ENCODE results near the gene CCL26. TPM values are rescaled to one million over a fixed set of nuclear protein-coding genes. Genes with fewer than 3 reads are reported as not detected.
A peak's percentile ranks its signal among the peaks of the same experiment; 100 is the strongest.

Gene CCL26
- total and polyA plus RNA-seq, 2 of the 13 experiments (the other 11 are each of a cell fraction or from before 2014, with no cell fraction given): 0.16 TPM; not detected in 1

GRCh38 chr7:75820688-75821087, 48.7 kb upstream of the CCL26 start:
- 13% methylated on average over 1 of the region's 1 CpG for WGBS (ENCODE audit: low lambda C conversion rate)
- H3K9ac ChIP-seq (ENCODE audit: insufficient read depth, low read depth, low read length): no peak overlapping the region
- no peaks in the 10 kb centered on the region for H3K79me2 ChIP-seq (ENCODE audit: insufficient read depth, low read length)
- FAIRE-seq (no peak), DNase-seq (ENCODE audit: low spot score) (no peak), ATAC-seq (no peak)
- ChIA-PET POLR2A (no interaction called here), CTCF (ENCODE audit: low intra/inter-chr PET ratio, low total read pairs) (no interaction called here)
- no peak overlapping the region for H3K4me2 ChIP-seq (ENCODE audit: low read depth, low read length)
- no peaks in the 10 kb centered on the region for H4K20me1 ChIP-seq (ENCODE audit: insufficient read depth, low read length)
- H3K4me1 ChIP-seq (ENCODE audit: insufficient read depth, low read length): peaks cover 18% of the 10 kb centered on the region
- TF ChIP-seq PLSCR1 (CRISPR knock-in tag; IDR thresholded peaks at IDR 0.05; ENCODE audit: borderline replicate concordance): no peak
- 0 out of 2 replicates have a peak, but pooled peaks have one; percentile 11 for TF ChIP-seq FOXA1 (IDR thresholded peaks at IDR 0.05)
- no peak for TF ChIP-seq FOXA1 (CRISPR knock-in tag; IDR thresholded peaks at IDR 0.05)
- H3K27me3 ChIP-seq (ENCODE audit: control insufficient read depth in 1 of 2, insufficient read depth in 2 of 2, low read length in 2 of 2): peaks cover 1 to 9% of the 10 kb centered on the region in 2 experiments; a peak in 2 of 5 replicates
- no peak overlapping the region for H2AFZ ChIP-seq (ENCODE audit: low read length)
- no TSS peak for BruUV-seq (replicated peaks)
- in situ Hi-C loops (cut with HindIII; ENCODE audit: extremely low pct_ligation_motif_present, low pct_unique_long_range_greater_than_20kb): no loop called here
- H3K27ac ChIP-seq (ENCODE audit: extremely low read length, insufficient read depth, low read length): no peak overlapping the region
- H3K9me3 ChIP-seq (ENCODE audit: low read length): no peaks in the 10 kb centered on the region
- no peak overlapping the region for H3K4me3 ChIP-seq (replicated peaks in 1 of 3; ENCODE audit: insufficient read depth in 1 of 3, low read depth in 2 of 3, low read length in 3 of 3)
- intact Hi-C loops (cut with micrococcal nuclease; ENCODE audit: unreplicated experiment): no loop called here
- H3K36me3 ChIP-seq (replicated peaks in 1 of 2; ENCODE audit: control insufficient read depth in 1 of 2, insufficient read depth in 2 of 2, low read length in 2 of 2): no peaks in the 10 kb centered on the region

GRCh38 chr7:75819711-75820110, 47.7 kb upstream of the CCL26 start:
- intact Hi-C loops (cut with micrococcal nuclease; ENCODE audit: unreplicated experiment) (no loop called here), in situ Hi-C loops (cut with HindIII; ENCODE audit: extremely low pct_ligation_motif_present, low pct_unique_long_range_greater_than_20kb) (no loop called here)
- Histone ChIP-seq H3K9ac (ENCODE audit: insufficient read depth, low read depth, low read length) (no peak overlapping the region), H3K4me1 (ENCODE audit: insufficient read depth, low read length) (peaks cover 18% of the 10 kb centered on the region), H3K79me2 (ENCODE audit: insufficient read depth, low read length) (no peaks in the 10 kb centered on the region), H3K9me3 (ENCODE audit: low read length) (no peaks in the 10 kb centered on the region), H4K20me1 (ENCODE audit: insufficient read depth, low read length) (no peaks in the 10 kb centered on the region), H3K4me3 (replicated peaks in 1 of 3; ENCODE audit: insufficient read depth in 1 of 3, low read depth in 2 of 3, low read length in 3 of 3) (no peak overlapping the region), H3K27ac (ENCODE audit: extremely low read length, insufficient read depth, low read length) (no peak overlapping the region), H3K27me3 (ENCODE audit: control insufficient read depth in 1 of 2, insufficient read depth in 2 of 2, low read length in 2 of 2) (peaks cover 1 to 13% of the 10 kb centered on the region in 2 experiments; a peak in 3 of 5 replicates), H3K4me2 (ENCODE audit: low read depth, low read length) (no peak overlapping the region), H3K36me3 (replicated peaks in 1 of 2; ENCODE audit: control insufficient read depth in 1 of 2, insufficient read depth in 2 of 2, low read length in 2 of 2) (no peaks in the 10 kb centered on the region), H2AFZ (ENCODE audit: low read length) (no peak overlapping the region)
- WGBS (ENCODE audit: low lambda C conversion rate): 28% methylated on average over 2 of the region's 2 CpGs
- TF ChIP-seq AHR (CRISPR knock-in tag; IDR thresholded peaks at IDR 0.05) (no peak), ZMAT5 (CRISPR knock-in tag; IDR thresholded peaks at IDR 0.05; ENCODE audit: borderline replicate concordance, low read depth) (no peak), ZNF780A (CRISPR knock-in tag; IDR thresholded peaks at IDR 0.05) (no peak), POLR2G (IDR thresholded peaks at IDR 0.05; ENCODE audit: low read depth, low read length) (no peak), RNF219 (CRISPR knock-in tag; IDR thresholded peaks at IDR 0.05) (no peak), MLLT10 (CRISPR knock-in tag; IDR thresholded peaks at IDR 0.05) (no peak), RNF2 (conservative IDR thresholded peaks at IDR 0.05; ENCODE audit: low read depth) (no peak), ETV5 (CRISPR knock-in tag; IDR thresholded peaks at IDR 0.05; ENCODE audit: borderline replicate concordance) (no peak), ZNF367 (CRISPR knock-in tag; IDR thresholded peaks at IDR 0.05; ENCODE audit: borderline replicate concordance) (no peak), ZFP36L1 (CRISPR knock-in tag; IDR thresholded peaks at IDR 0.05) (no peak), ZNF468 (CRISPR knock-in tag; IDR thresholded peaks at IDR 0.05) (no peak)
- no TSS peak for BruUV-seq (replicated peaks)
- DNase-seq (ENCODE audit: low spot score) (no peak), FAIRE-seq (no peak), ATAC-seq (no peak)
- ChIA-PET CTCF (ENCODE audit: low intra/inter-chr PET ratio, low total read pairs) (no interaction called here), POLR2A (no interaction called here)

Measured in HepG2 (cell line).